PC-3 (cell line): ENCODE measurements around the gene CORO2A. TPM values are rescaled to one million over a fixed set of nuclear protein-coding genes. Genes with fewer than 3 reads are reported as not detected.

ENCODE experiments used
- ATAC-seq: fragments of 200-7000 bp; cut with Tn5 transposase; 2 replicates; pipeline ENCODE4 v1.9.1; 2020; ENCODE audit warnings: mild to moderate bottlenecking, moderate library complexity
- BruUV-seq: library from RNA; stranded (reverse); fragments of 400-500 nt; replicated peaks from 2 replicates; lab custom pipeline; 2021; lab: Mats Ljungman, UMichigan
- CTCF ChIA-PET: fragments of 300-600 bp; sonication (Branson Sonifier 250); formaldehyde crosslinking; loops from one replicate; lab custom pipeline; 2022; ENCODE audit warnings: antibody characterized with exemption; lab: Charles Lee
- POLR2A ChIA-PET: fragments of 300-600 bp; sonication (Branson Sonifier 250); formaldehyde crosslinking; loops from one replicate; lab custom pipeline; 2022; ENCODE audit warnings: antibody characterized with exemption; ENCODE audit not compliant: unreplicated experiment; lab: Charles Lee
- DNase-seq: peaks from one replicate; pipeline ENCODE4 v3.0.0-alpha.2; 2015
- H2AFZ ChIP-seq: fragments of 300-600 bp; sonication (generic); 2 replicates; pipeline ENCODE4 v1.6.0; 2016; ENCODE audit warnings: antibody characterized with exemption, low read length
- H3F3A ChIP-seq: fragments of 300-600 bp; sonication (generic); one replicate; pipeline ENCODE4 v1.6.0; 2017; ENCODE audit warnings: antibody characterized with exemption, low read length, control low read depth, mild to moderate bottlenecking; ENCODE audit not compliant: unreplicated experiment
- H3K27ac ChIP-seq: fragments of 300-600 bp; sonication (generic); 2 replicates; pipeline ENCODE4 v1.5.1; 2016; ENCODE audit warnings: mild to moderate bottlenecking, low read length
- H3K27me3 ChIP-seq: fragments of 300-600 bp; sonication (generic); 2 replicates; pipeline ENCODE4 v1.6.1; 2016; ENCODE audit warnings: low read length, mixed read lengths
- H3K36me3 ChIP-seq: fragments of 300-600 bp; sonication (generic); 2 replicates; pipeline ENCODE4 v1.6.1; 2016; ENCODE audit warnings: low read depth, mixed run types, low read length, mixed read lengths
- H3K4me1 ChIP-seq: fragments of 300-600 bp; sonication (generic); 2 replicates; pipeline ENCODE4 v1.5.1; 2016; ENCODE audit warnings: low read length; ENCODE audit not compliant: insufficient read depth
- H3K4me2 ChIP-seq: fragments of 300-600 bp; sonication (generic); 2 replicates; pipeline ENCODE4 v1.6.0; 2016; ENCODE audit warnings: low read length
- H3K4me3 ChIP-seq: fragments of 300-600 bp; sonication (generic); 2 replicates; pipeline ENCODE4 v1.5.1; 2016; ENCODE audit warnings: mild to moderate bottlenecking, low read length, mixed read lengths
- H3K79me2 ChIP-seq: fragments of 300-600 bp; sonication (generic); 2 replicates; pipeline ENCODE4 v1.6.1; 2017; ENCODE audit warnings: low read length, mixed read lengths
- H3K9ac ChIP-seq: fragments of 300-600 bp; sonication (generic); 2 replicates; pipeline ENCODE4 v1.6.0; 2016; ENCODE audit warnings: mild to moderate bottlenecking, low read length
- H3K9me2 ChIP-seq: fragments of 300-600 bp; sonication (generic); replicated peaks from 2 replicates; pipeline ENCODE4 v1.6.1; 2016; ENCODE audit warnings: mixed run types, low read length, mixed read lengths
- H3K9me3 ChIP-seq: fragments of 300-600 bp; sonication (generic); 2 replicates; pipeline ENCODE4 v1.6.1; 2016; ENCODE audit warnings: low read length, mixed read lengths
- H4K20me1 ChIP-seq: fragments of 300-600 bp; sonication (generic); 2 replicates; pipeline ENCODE4 v1.6.1; 2016; ENCODE audit warnings: low read length, mixed read lengths
- EZH2 ChIP-seq: fragments of 300-600 bp; sonication (generic); IDR thresholded peaks from one replicate; pipeline ENCODE4 v1.6.1; 2017; ENCODE audit warnings: antibody characterized with exemption, mild to moderate bottlenecking, low read length; ENCODE audit not compliant: unreplicated experiment
- EZH2phosphoT487 ChIP-seq: fragments of 300-600 bp; sonication (generic); IDR thresholded peaks from 2 replicates; pipeline ENCODE4 v1.6.1; 2018; ENCODE audit warnings: mild to moderate bottlenecking, antibody characterized with exemption, low read length, borderline replicate concordance
- intact Hi-C: fragments of 100-400 bp; cut with micrococcal nuclease; formaldehyde crosslinking; loops from 2 replicates; pipeline ENCODE4 v1.9.0; 2023
- total RNA-seq: library from RNA; depleted of rRNA; stranded (reverse); fragments of >200 nt; gene quantifications from 2 replicates; pipeline ENCODE4 v1.2.3, GENCODE V29; 2014
- TF ChIP-seq, protein P1 (sequence below): fragments of 300-600 bp; sonication (generic); conservative IDR thresholded peaks from 2 replicates; pipeline ENCODE4 v1.5.1; 2017; ENCODE audit warnings: antibody characterized with exemption, low read depth, mild to moderate bottlenecking, low read length

The CORO2A gene
- total RNA-seq, 1 experiment from 2014 or later: 2.2 TPM

DNA sequence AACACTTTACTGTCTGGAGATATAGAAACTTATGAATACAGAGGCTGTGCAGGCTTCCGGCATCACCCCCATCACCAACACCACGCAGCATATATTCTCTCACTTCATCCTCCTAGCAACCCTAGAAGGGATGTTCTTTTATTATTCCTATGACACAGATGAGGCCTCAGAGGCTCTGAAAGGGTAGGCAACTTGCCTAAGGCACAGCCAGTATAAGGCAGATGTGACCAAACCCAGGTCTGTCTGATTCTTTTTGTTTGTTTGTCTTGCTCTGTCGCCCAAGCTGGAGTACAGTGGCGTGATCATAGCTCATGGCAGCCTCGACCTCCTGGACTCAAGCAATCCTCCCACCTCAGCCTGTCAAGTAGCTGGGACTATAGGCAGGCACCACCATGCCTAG is 22.8 kb upstream of the CORO2A start:
- H3K79me2 ChIP-seq: no peaks in the 10 kb centered on the region
- no peaks in the 10 kb centered on the region for H3K36me3 ChIP-seq
- no peak overlapping the region for H3K4me3 ChIP-seq
- no peak for DNase-seq
- no peak overlapping the region for H3K4me2 ChIP-seq
- no peak overlapping the region for H2AFZ ChIP-seq
- TF ChIP-seq, protein P1, sequence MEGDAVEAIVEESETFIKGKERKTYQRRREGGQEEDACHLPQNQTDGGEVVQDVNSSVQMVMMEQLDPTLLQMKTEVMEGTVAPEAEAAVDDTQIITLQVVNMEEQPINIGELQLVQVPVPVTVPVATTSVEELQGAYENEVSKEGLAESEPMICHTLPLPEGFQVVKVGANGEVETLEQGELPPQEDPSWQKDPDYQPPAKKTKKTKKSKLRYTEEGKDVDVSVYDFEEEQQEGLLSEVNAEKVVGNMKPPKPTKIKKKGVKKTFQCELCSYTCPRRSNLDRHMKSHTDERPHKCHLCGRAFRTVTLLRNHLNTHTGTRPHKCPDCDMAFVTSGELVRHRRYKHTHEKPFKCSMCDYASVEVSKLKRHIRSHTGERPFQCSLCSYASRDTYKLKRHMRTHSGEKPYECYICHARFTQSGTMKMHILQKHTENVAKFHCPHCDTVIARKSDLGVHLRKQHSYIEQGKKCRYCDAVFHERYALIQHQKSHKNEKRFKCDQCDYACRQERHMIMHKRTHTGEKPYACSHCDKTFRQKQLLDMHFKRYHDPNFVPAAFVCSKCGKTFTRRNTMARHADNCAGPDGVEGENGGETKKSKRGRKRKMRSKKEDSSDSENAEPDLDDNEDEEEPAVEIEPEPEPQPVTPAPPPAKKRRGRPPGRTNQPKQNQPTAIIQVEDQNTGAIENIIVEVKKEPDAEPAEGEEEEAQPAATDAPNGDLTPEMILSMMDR: no peak
- TF ChIP-seq EZH2 (no peak), EZH2phosphoT487 (no peak)
- no peak for ATAC-seq
- H3K4me1 ChIP-seq: peaks cover 18% of the 10 kb centered on the region
- no peaks in the 10 kb centered on the region for H3K9me3 ChIP-seq
- H4K20me1 ChIP-seq: no peaks in the 10 kb centered on the region
- H3F3A ChIP-seq: no peaks in the 10 kb centered on the region
- no TSS peak for BruUV-seq
- no peak overlapping the region for H3K27ac ChIP-seq
- no peaks in the 10 kb centered on the region for H3K9me2 ChIP-seq
- intact Hi-C loops: no loop called here
- ChIA-PET POLR2A (no interaction called here), CTCF (no interaction called here)
- no peaks in the 10 kb centered on the region for H3K27me3 ChIP-seq
- no peak overlapping the region for H3K9ac ChIP-seq

DNA sequence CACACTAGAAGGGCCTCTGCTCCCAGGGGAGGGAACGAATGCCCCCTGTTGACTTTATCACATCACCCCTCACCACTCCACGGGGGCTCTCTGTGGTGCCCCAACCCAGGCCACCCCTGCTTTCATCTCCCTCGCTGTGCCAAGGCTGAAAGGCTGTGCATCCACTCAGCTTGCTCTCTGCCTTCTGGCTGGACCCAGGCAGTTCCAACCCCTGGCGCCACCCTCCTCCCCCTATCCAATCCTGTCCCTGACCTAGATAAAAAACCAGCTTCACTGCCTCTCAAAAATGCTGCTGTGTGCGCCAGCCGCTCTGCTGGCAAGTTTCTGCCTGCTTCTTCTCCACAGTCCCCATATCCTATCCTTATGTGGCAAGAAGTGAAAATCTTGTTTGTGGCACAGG is 22.4 kb upstream of the CORO2A start:
- Histone ChIP-seq H3K4me1 (peaks cover 14% of the 10 kb centered on the region), H3F3A (no peaks in the 10 kb centered on the region), H3K36me3 (no peaks in the 10 kb centered on the region), H3K27me3 (no peaks in the 10 kb centered on the region), H3K27ac (no peak overlapping the region), H2AFZ (no peak overlapping the region), H3K4me3 (no peak overlapping the region), H3K79me2 (no peaks in the 10 kb centered on the region), H3K9me2 (no peaks in the 10 kb centered on the region), H3K9ac (no peak overlapping the region), H3K4me2 (no peak overlapping the region), H4K20me1 (no peaks in the 10 kb centered on the region), H3K9me3 (no peaks in the 10 kb centered on the region)
- CTCF ChIA-PET: no interaction called here
- POLR2A ChIA-PET: no interaction called here
- TF ChIP-seq EZH2phosphoT487: no peak
- no peak for TF ChIP-seq EZH2
- TF ChIP-seq, protein P1: no peak
- BruUV-seq: no TSS peak
- DNase-seq: no peak
- ATAC-seq: no peak
- intact Hi-C loops: no loop called here

DNA sequence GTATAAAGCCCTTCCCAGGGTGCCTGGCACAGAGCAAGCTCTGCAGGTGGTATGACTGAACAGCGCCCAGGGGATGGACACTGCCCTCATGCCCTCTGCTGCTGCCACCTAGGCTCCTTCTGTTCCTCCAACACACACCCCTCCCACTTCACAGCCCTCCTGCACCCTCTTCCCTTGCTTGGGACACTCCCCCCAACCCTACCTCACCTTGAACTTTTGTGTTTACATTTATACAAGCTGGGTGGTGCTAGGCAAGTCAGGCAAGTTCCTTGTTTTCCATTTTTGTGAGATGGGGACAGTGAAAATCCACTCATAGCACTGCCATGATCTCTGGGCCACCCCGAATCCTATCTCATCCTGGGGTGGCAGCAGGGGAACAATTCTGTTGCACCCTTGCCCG is 18.8 kb upstream of the CORO2A start:
- ATAC-seq: no peak
- no peaks in the 10 kb centered on the region for H3K27me3 ChIP-seq
- intact Hi-C loops: no loop called here
- no peak overlapping the region for H3K9ac ChIP-seq
- no peak overlapping the region for H3K4me3 ChIP-seq
- no TSS peak for BruUV-seq
- no peaks in the 10 kb centered on the region for H4K20me1 ChIP-seq
- no peaks in the 10 kb centered on the region for H3K4me1 ChIP-seq
- H3K9me2 ChIP-seq: no peaks in the 10 kb centered on the region
- no peaks in the 10 kb centered on the region for H3K36me3 ChIP-seq
- no peaks in the 10 kb centered on the region for H3K9me3 ChIP-seq
- no peak overlapping the region for H3K27ac ChIP-seq
- TF ChIP-seq, protein P1: no peak
- no peak for TF ChIP-seq EZH2phosphoT487
- no peak for TF ChIP-seq EZH2
- no peaks in the 10 kb centered on the region for H3K79me2 ChIP-seq
- no peaks in the 10 kb centered on the region for H3F3A ChIP-seq
- H3K4me2 ChIP-seq: no peak overlapping the region
- no peak for DNase-seq
- ChIA-PET POLR2A (no interaction called here), CTCF (no interaction called here)
- no peak overlapping the region for H2AFZ ChIP-seq
